H1 (cell line): ENCODE results near the gene PACSIN1. TPM values are rescaled to one million over a fixed set of nuclear protein-coding genes. Genes with fewer than 3 reads are reported as not detected.

Experiments
- CTCF ChIA-PET: fragments of 300-600 bp; sonication (Branson Sonifier 250); formaldehyde crosslinking; loops from one replicate; lab custom pipeline; 2021; ENCODE audit not compliant: partially characterized antibody; lab: Charles Lee
- POLR2A ChIA-PET: fragments of 300-600 bp; sonication (Branson Sonifier 250); formaldehyde crosslinking; loops from one replicate; lab custom pipeline; 2021; ENCODE audit warnings: inconsistent platforms; ENCODE audit not compliant: partially characterized antibody; lab: Charles Lee
- DNase-seq, 2 experiments: peaks; one replicate each; pipeline versions ENCODE4 v3.0.0 to v3.0.0-alpha.2; 2010 to 2022; ENCODE audit warnings: low spot score in 2 of 2, low read depth in 1 of 2, mixed read lengths in 1 of 2
- FAIRE-seq: peaks from 2 replicates; lab custom pipeline; 2011; peaks lifted over from hg19 to GRCh38; lab: Jason Lieb, UNC
- H2AFZ ChIP-seq: 2 replicates; pipeline ENCODE4 v1.8.1; 2012; ENCODE audit warnings: low read length, inconsistent platforms
- H2AK5ac ChIP-seq: 2 replicates; pipeline ENCODE4 v1.6.1; 2013; ENCODE audit warnings: low read depth, low read length
- H2BK120ac ChIP-seq: replicated peaks from 2 replicates; pipeline ENCODE3; 2013; ENCODE audit warnings: low read depth, low read length, inconsistent platforms
- H2BK12ac ChIP-seq: 2 replicates; pipeline ENCODE4 v1.6.1; 2013; ENCODE audit warnings: low read depth, low read length
- H2BK15ac ChIP-seq: 2 replicates; pipeline ENCODE4 v1.6.1; 2013; ENCODE audit warnings: low read length
- H2BK20ac ChIP-seq: 2 replicates; pipeline ENCODE4 v1.6.1; 2013; ENCODE audit warnings: low read length
- H2BK5ac ChIP-seq: 2 replicates; pipeline ENCODE4 v1.6.1; 2013; ENCODE audit warnings: low read depth, low read length
- H3K14ac ChIP-seq: 2 replicates; pipeline ENCODE4 v1.6.1; 2013; ENCODE audit warnings: inconsistent platforms; ENCODE audit not compliant: insufficient read length
- H3K18ac ChIP-seq: 2 replicates; pipeline ENCODE4 v1.6.1; 2013; ENCODE audit warnings: low read length; ENCODE audit errors: extremely low read depth
- H3K23ac ChIP-seq: 2 replicates; pipeline ENCODE4 v1.6.1; 2013; ENCODE audit warnings: inconsistent platforms; ENCODE audit not compliant: insufficient read length
- H3K23me2 ChIP-seq: 2 replicates; pipeline ENCODE4 v1.6.1; 2013; ENCODE audit warnings: low read depth, low read length
- H3K27ac ChIP-seq: 2 replicates; pipeline ENCODE4 v1.6.1; 2011; ENCODE audit warnings: low read depth, low read length, inconsistent platforms
- H3K27me3 ChIP-seq, 4 experiments: replicated peaks in 1 of 4; 1 replicate in 1 of 4; 2 replicates in 3 of 4; pipeline versions ENCODE4 v1.6.1 to v1.8.1; 2011 to 2013; ENCODE audit warnings: low read length in 3 of 4, mild to moderate bottlenecking in 3 of 4, inconsistent platforms in 2 of 4, mixed read lengths in 2 of 4, moderate library complexity in 1 of 4; ENCODE audit not compliant: control insufficient read depth in 3 of 4, insufficient read depth in 3 of 4; ENCODE audit errors: extremely low read depth in 1 of 4
- H3K36me3 ChIP-seq, 4 experiments: 2 replicates each; pipeline versions ENCODE4 v1.6.1 to v1.8.1; 2011 to 2013; ENCODE audit warnings: mild to moderate bottlenecking in 4 of 4, low read length in 3 of 4, moderate library complexity in 2 of 4, control low read depth in 1 of 4, inconsistent platforms in 1 of 4; ENCODE audit not compliant: insufficient read depth in 4 of 4, control insufficient read depth in 2 of 4
- H3K4ac ChIP-seq: replicated peaks from 2 replicates; pipeline ENCODE3; 2013; ENCODE audit warnings: low read length, low read depth, mixed read lengths, inconsistent platforms; ENCODE audit not compliant: insufficient read length
- H3K4me1 ChIP-seq, 4 experiments: replicated peaks in 1 of 4; 1 replicate in 1 of 4; 2 replicates in 3 of 4; pipeline versions ENCODE4 v1.6.1 to v1.8.1; 2011 to 2013; ENCODE audit warnings: low read length in 3 of 4, inconsistent platforms in 2 of 4, mixed read lengths in 1 of 4; ENCODE audit not compliant: insufficient read depth in 4 of 4, control insufficient read depth in 3 of 4
- H3K4me2 ChIP-seq, 2 experiments: 2 replicates each; pipeline versions ENCODE4 v1.6.1 to v1.8.1; 2011 to 2013; ENCODE audit warnings: low read depth in 2 of 2, low read length in 2 of 2, control low read depth in 1 of 2, inconsistent platforms in 1 of 2, mild to moderate bottlenecking in 1 of 2; ENCODE audit not compliant: insufficient read depth in 1 of 2
- H3K4me3 ChIP-seq, 4 experiments: fragments of 200-600, 300-600 bp in 1 of 4; sonication (generic), shearing (Covaris generic), sonication (Bioruptor Twin) in 1 of 4; 2 replicates each; pipeline versions ENCODE4 v1.5.1 to v1.8.1; 2011 to 2016; ENCODE audit warnings: low read length in 4 of 4, low read depth in 3 of 4, control low read depth in 2 of 4, inconsistent platforms in 2 of 4, mild to moderate bottlenecking in 2 of 4, mixed read lengths in 1 of 4, moderate library complexity in 1 of 4; ENCODE audit not compliant: insufficient read depth in 2 of 4; ENCODE audit errors: extremely low read depth in 1 of 4
- H3K56ac ChIP-seq: replicated peaks from 2 replicates; pipeline ENCODE3; 2013; ENCODE audit warnings: low read depth, mild to moderate bottlenecking, mixed read lengths, low read length, inconsistent platforms; ENCODE audit not compliant: insufficient read length
- H3K79me1 ChIP-seq: 2 replicates; pipeline ENCODE4 v1.6.1; 2013; ENCODE audit warnings: low read depth, low read length, control low read depth
- H3K79me2 ChIP-seq, 2 experiments: 2 replicates each; pipeline versions ENCODE4 v1.6.1 to v1.8.1; 2012 to 2013; ENCODE audit warnings: low read length in 2 of 2, mild to moderate bottlenecking in 2 of 2, inconsistent platforms in 1 of 2; ENCODE audit not compliant: insufficient read depth in 2 of 2, control insufficient read depth in 1 of 2
- H3K9ac ChIP-seq, 4 experiments: replicated peaks in 1 of 4; 1 replicate in 1 of 4; 2 replicates in 3 of 4; pipeline versions ENCODE4 v1.6.1 to v1.8.1; 2011 to 2013; ENCODE audit warnings: low read depth in 3 of 4, low read length in 3 of 4, control low read depth in 2 of 4, mild to moderate bottlenecking in 2 of 4, moderate library complexity in 2 of 4, inconsistent platforms in 1 of 4; ENCODE audit errors: extremely low read depth in 1 of 4
- H3K9me3 ChIP-seq, 2 experiments: 2 replicates each; pipeline versions ENCODE4 v1.6.1 to v1.8.1; 2012 to 2013; ENCODE audit warnings: mild to moderate bottlenecking in 2 of 2, moderate library complexity in 2 of 2, control low read depth in 1 of 2, inconsistent platforms in 1 of 2, low read depth in 1 of 2, low read length in 1 of 2, mixed read lengths in 1 of 2; ENCODE audit not compliant: insufficient read depth in 2 of 2
- H4K20me1 ChIP-seq, 2 experiments: replicated peaks in 1 of 2; 2 replicates each; pipeline versions ENCODE3 to v1.8.1; 2011 to 2013; ENCODE audit warnings: inconsistent platforms in 2 of 2, low read length in 2 of 2, mild to moderate bottlenecking in 1 of 2; ENCODE audit not compliant: insufficient read depth in 2 of 2, control insufficient read depth in 1 of 2
- H4K5ac ChIP-seq: 2 replicates; pipeline ENCODE4 v1.6.1; 2013; ENCODE audit warnings: low read length, low read depth, mixed read lengths, inconsistent platforms; ENCODE audit not compliant: insufficient read length
- H4K8ac ChIP-seq: 2 replicates; pipeline ENCODE4 v1.8.0; 2013; ENCODE audit warnings: mild to moderate bottlenecking, moderate library complexity, low read length, inconsistent platforms; ENCODE audit not compliant: insufficient read depth; ENCODE audit errors: extremely low read depth
- H4K91ac ChIP-seq: replicated peaks from 2 replicates; pipeline ENCODE3; 2013; ENCODE audit warnings: low read length, mixed read lengths, inconsistent platforms; ENCODE audit not compliant: insufficient read length
- CBX8 ChIP-seq: fragments of 300-800, 300-1000 bp; sonication (generic); IDR thresholded peaks from 2 replicates; pipeline ENCODE4 v1.7.1; 2016; ENCODE audit warnings: low read depth, low read length, borderline replicate concordance
- E2F6 ChIP-seq: IDR thresholded peaks from 2 replicates; pipeline ENCODE4 v1.6.1; 2012; ENCODE audit warnings: inconsistent platforms
- WGBS, 2 experiments: shearing (Covaris generic) in 1 of 2; methylation state at CpG; one replicate each; pipeline versions ENCODE4 v1.1.6 to v1.1.7; 2013 to 2015; ENCODE audit warnings: low lambda C conversion rate in 2 of 2, mixed read lengths in 2 of 2, inconsistent platforms in 1 of 2, low coverage in 1 of 2, missing lambda C conversion rate in 1 of 2; ENCODE audit not compliant: insufficient replicate concordance in 2 of 2, insufficient coverage in 1 of 2, insufficient read length in 1 of 2; ENCODE audit errors: extremely low coverage in 1 of 2, missing lambda C conversion rate in 1 of 2; 5-methylcytosine and 5-hydroxymethylcytosine counted together
- polyA plus RNA-seq, 7 experiments: library from polyadenylated mRNA; depleted of rRNA in 3 of 7; stranded (reverse) in 5 of 7; unstranded in 2 of 7; fragments of >200 nt in 5 of 7; fragments of 200-250 nt in 2 of 7; gene quantifications; 1 replicate in 5 of 7; 2 replicates in 1 of 7; 4 replicates in 1 of 7; pipeline versions ENCODE4 v1.2.1 to v1.2.3, GENCODE V29; 2011 to 2013; ENCODE audit warnings: missing spikeins in 2 of 7, mixed read lengths in 2 of 7
- total RNA-seq: library from RNA; stranded (reverse); fragmentation: NEBNext Ultra II Directional; extraction: Animal tissue kit (Norgen Biotek cat#: 25700); gene quantifications from 2 replicates; pipeline ENCODE4 v1.2.1, GENCODE V29; 2021

Gene PACSIN1
- total and polyA plus RNA-seq, 2 of the 8 experiments (the other 6 are each of a cell fraction or from before 2014, with no cell fraction given) = 5.9 to 11.1 TPM

DNA sequence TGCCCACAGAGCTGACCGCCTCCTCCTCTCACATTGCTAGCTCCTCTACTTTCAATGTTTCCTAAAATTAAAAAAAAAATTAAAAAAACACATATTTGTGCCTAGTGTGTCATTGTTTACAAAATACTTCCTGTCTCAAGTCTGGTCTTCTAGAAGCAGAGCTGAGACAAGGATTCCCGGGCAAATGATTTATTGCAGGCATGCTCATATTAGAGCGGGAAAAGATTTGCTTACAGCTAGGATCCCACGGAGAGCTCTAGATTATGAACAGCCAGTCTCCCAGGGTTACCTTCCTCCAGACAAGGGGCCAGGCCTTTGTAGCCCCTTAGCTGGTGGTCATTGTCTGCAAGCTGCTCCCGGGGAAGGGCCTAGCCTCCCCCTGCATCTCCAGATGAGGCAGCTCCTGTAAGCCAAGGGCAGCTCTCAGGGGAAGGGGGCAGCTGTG is 9.4 kb downstream of the PACSIN1 start:
- Histone ChIP-seq H3K23me2 (no peaks in the 10 kb centered on the region), H3K4me1 (peaks cover 0 to 17% (median 5%) of the 10 kb centered on the region in 4 experiments; a peak in 4 of 7 replicates), H3K36me3 (no peaks in the 10 kb centered on the region), H3K4me3 (0 out of 8 replicates have a peak overlapping the region, but pooled peaks of 1 of the 4 experiments have one; percentile 5), H3K9ac (no peak overlapping the region), H3K79me1 (peaks cover 4% of the 10 kb centered on the region; the same call in 1 of the 2 replicates), H3K79me2 (no peaks in the 10 kb centered on the region), H4K91ac (no peak overlapping the region), H4K8ac (no peak overlapping the region), H3K56ac (no peak overlapping the region), H3K4me2 (no peak overlapping the region), H3K23ac (no peak overlapping the region), H3K18ac (no peak overlapping the region), H2BK5ac (no peak overlapping the region), H3K9me3 (no peaks in the 10 kb centered on the region; a peak in 1 of 4 replicates), H2BK12ac (no peak overlapping the region), H3K27ac (no peak overlapping the region), H2AK5ac (no peak overlapping the region), H2BK15ac (no peak overlapping the region), H2BK20ac (no peak overlapping the region), H4K5ac (no peak overlapping the region), H3K4ac (no peak overlapping the region), H2AFZ (no peak overlapping the region), H4K20me1 (peaks cover 0 to 3% of the 10 kb centered on the region in 2 experiments), H2BK120ac (no peak overlapping the region), H3K27me3 (no peaks in the 10 kb centered on the region), H3K14ac (no peak overlapping the region)
- 75% methylated on average over 5 of the region's 5 CpGs; no CpG with 5 or more reads in 1 of the 2 experiments for WGBS, 2 experiments
- ChIA-PET POLR2A (interaction anchor here (0.8 to 1.6 kb wide), 3 partner anchors 10 to 51 kb away, joined by 3 to 6 read pairs (median 3); partner anchors contain the start of gene PACSIN1), CTCF (interaction anchor here (0.6 to 4.1 kb wide), 9 partner anchors 9 to 694 kb away, joined by 3 to 14 read pairs (median 3); partner anchors contain the start of gene PACSIN1)
- DNase-seq = no peak
- TF ChIP-seq E2F6 (peak; percentile 46; the same call in 1 of the 2 replicates), CBX8 (no peak)
- no peak for FAIRE-seq
